Measurements from ENCODE around the gene DKK3.

- TF ChIP-seq GABPA (IDR thresholded peaks at IDR 0.05; ENCODE audit: low read depth) (no peak), EZH2phosphoT487 (IDR thresholded peaks at IDR 0.05; ENCODE audit: borderline replicate concordance, low read depth) (no peak), REST (IDR thresholded peaks at IDR 0.05; ENCODE audit: low read depth, low read length) (no peak), CTCF (IDR thresholded peaks at IDR 0.05) (no peak), SIN3A (IDR thresholded peaks at IDR 0.05; ENCODE audit: borderline replicate concordance, low read depth, low read length) (no peak), RFX5 (IDR thresholded peaks at IDR 0.05; ENCODE audit: low read length) (no peak)
Measured at GRCh38 chr11:11964774-11965150, 43.7 kb downstream of the DKK3 start.
